Measurements from ENCODE around the gene TRAF1. TPM values are rescaled to one million over a fixed set of nuclear protein-coding genes. Genes with fewer than 3 reads are reported as not detected.

TRAF1 gene
- total and polyA plus RNA-seq, 2 of the 13 experiments (the other 11 are each of a cell fraction or from before 2014, with no cell fraction given) = 0.44 to 1.0 TPM

GRCh38 chr9:120878188-120879130 is 48.1 kb downstream of the TRAF1 start:
- in situ Hi-C loops (cut with HindIII; ENCODE audit: extremely low pct_ligation_motif_present, low pct_unique_long_range_greater_than_20kb) = no loop called here
- H3K36me3 ChIP-seq (replicated peaks in 1 of 2; ENCODE audit: control insufficient read depth in 1 of 2, insufficient read depth in 2 of 2, low read length in 2 of 2) = peaks cover 8 to 16% of the 10 kb centered on the region in 2 experiments; a peak in 4 of 5 replicates
- ATAC-seq (no peak), DNase-seq (ENCODE audit: low spot score) (no peak), FAIRE-seq (no peak)
- H3K27ac ChIP-seq (ENCODE audit: extremely low read length, insufficient read depth, low read length) = no peak overlapping the region
- no peaks in the 10 kb centered on the region for H3K9me3 ChIP-seq (ENCODE audit: low read length)
- H3K79me2 ChIP-seq (ENCODE audit: insufficient read depth, low read length) = peaks cover 14% of the 10 kb centered on the region
- H2AFZ ChIP-seq (ENCODE audit: low read length) = no peak overlapping the region
- H3K9ac ChIP-seq (ENCODE audit: insufficient read depth, low read depth, low read length) = peak overlapping the region; percentile 84; the same call in 1 of the 2 replicates
- H4K20me1 ChIP-seq (ENCODE audit: insufficient read depth, low read length) = no peaks in the 10 kb centered on the region
- H3K4me2 ChIP-seq (ENCODE audit: low read depth, low read length) = peak overlapping the region; percentile 99
- TF ChIP-seq KDM4B (CRISPR knock-in tag; IDR thresholded peaks at IDR 0.05) (no peak), TOE1 (CRISPR knock-in tag; IDR thresholded peaks at IDR 0.05) (no peak), NFYB (CRISPR knock-in tag; IDR thresholded peaks at IDR 0.05) (no peak), ZKSCAN5 (CRISPR knock-in tag; IDR thresholded peaks at IDR 0.05) (0 out of 2 replicates have a peak, but pooled peaks have one; percentile 24), ZBTB7A (CRISPR knock-in tag; IDR thresholded peaks at IDR 0.05) (0 out of 2 replicates have a peak, but pooled peaks have one; percentile 56), RBM22 (optimal IDR thresholded peaks at IDR 0.05; ENCODE audit: low read length) (no peak), ZMYM3 (CRISPR knock-in tag; IDR thresholded peaks at IDR 0.05) (0 out of 2 replicates have a peak, but pooled peaks have one; percentile 13), IRX3 (CRISPR knock-in tag; IDR thresholded peaks at IDR 0.05; ENCODE audit: borderline replicate concordance, low read depth) (no peak), ZNF629 (CRISPR knock-in tag; conservative IDR thresholded peaks at IDR 0.05) (no peak), ZMAT3 (CRISPR knock-in tag; conservative IDR thresholded peaks at IDR 0.05) (0 out of 2 replicates have a peak, but pooled peaks have one; percentile 2), KDM1A (CRISPR knock-in tag; IDR thresholded peaks at IDR 0.05) (no peak), ZNF780A (CRISPR knock-in tag; IDR thresholded peaks at IDR 0.05) (0 out of 2 replicates have a peak, but pooled peaks have one; percentile 1), MXD3 (CRISPR knock-in tag; IDR thresholded peaks at IDR 0.05) (no peak)
- peak overlapping the region; percentile 55 to 89 (median 77); a peak in 5 of 6 replicates for H3K4me3 ChIP-seq (replicated peaks in 1 of 3; ENCODE audit: insufficient read depth in 1 of 3, low read depth in 2 of 3, low read length in 3 of 3)
- peaks cover 52% of the 10 kb centered on the region for H3K4me1 ChIP-seq (ENCODE audit: insufficient read depth, low read length)
- intact Hi-C loops (cut with micrococcal nuclease; ENCODE audit: unreplicated experiment) = loop anchor here (5.0 kb wide), 1 partner anchor 121 kb away; no protein-coding TSS in a partner anchor
- ChIA-PET POLR2A (no interaction called here), CTCF (ENCODE audit: low intra/inter-chr PET ratio, low total read pairs) (no interaction called here)
- H3K27me3 ChIP-seq (ENCODE audit: control insufficient read depth in 1 of 2, insufficient read depth in 2 of 2, low read length in 2 of 2) = no peaks in the 10 kb centered on the region; a peak in 1 of 5 replicates
- BruUV-seq (replicated peaks) = no TSS peak
- 45% methylated on average over 8 of the region's 8 CpGs for WGBS (ENCODE audit: low lambda C conversion rate)

Measured in HepG2 (cell line).